ENCODE data around the gene ADARB2. TPM values are rescaled to one million over a fixed set of nuclear protein-coding genes. Genes with fewer than 3 reads are reported as not detected.

ADARB2 gene
- total RNA-seq, 1 donor from 2014 or later = 1.3 TPM

GRCh38 chr10:1686491-1686749 lies 50.9 kb downstream of the ADARB2 start:
- DNase-seq (ENCODE audit: low spot score) = no peak

GRCh38 chr10:1685699-1686490 lies 51.4 kb downstream of the ADARB2 start:
- peak; percentile 17 for DNase-seq (ENCODE audit: low spot score)

GRCh38 chr10:1684991-1685390 lies 52.3 kb downstream of the ADARB2 start:
- no peak for DNase-seq (ENCODE audit: low spot score)

- no peak for DNase-seq (ENCODE audit: low spot score)
Observed at GRCh38 chr10:1683649-1684048, 53.7 kb downstream of the ADARB2 start.

GRCh38 chr10:1679821-1680650 lies 57.3 kb downstream of the ADARB2 start:
- DNase-seq (ENCODE audit: low spot score) = no peak

- no peak for DNase-seq (ENCODE audit: low spot score)
Observed at GRCh38 chr10:1678084-1678483, 59.2 kb downstream of the ADARB2 start.

GRCh38 chr10:1677307-1677939 lies 59.9 kb downstream of the ADARB2 start:
- no peak for DNase-seq (ENCODE audit: low spot score)

GRCh38 chr10:1674501-1674900 lies 62.8 kb downstream of the ADARB2 start:
- DNase-seq (ENCODE audit: low spot score) = no peak

- DNase-seq (ENCODE audit: low spot score) = no peak
Observed at GRCh38 chr10:1673568-1674345, 63.6 kb downstream of the ADARB2 start.

- no peak for DNase-seq (ENCODE audit: low spot score)
Observed at GRCh38 chr10:1672001-1672781, 65.1 kb downstream of the ADARB2 start.

GRCh38 chr10:1671366-1672000 lies 65.8 kb downstream of the ADARB2 start:
- DNase-seq (ENCODE audit: low spot score) = no peak

GRCh38 chr10:1670541-1671365 lies 66.6 kb downstream of the ADARB2 start:
- DNase-seq (ENCODE audit: low spot score) = no peak

GRCh38 chr10:1669433-1669832 lies 67.9 kb downstream of the ADARB2 start:
- DNase-seq (ENCODE audit: low spot score) = no peak

- no peak for DNase-seq (ENCODE audit: low spot score)
Observed at GRCh38 chr10:1668399-1668798, 68.9 kb downstream of the ADARB2 start.

- no peak for DNase-seq (ENCODE audit: low spot score)
Observed at GRCh38 chr10:1667392-1667791, 69.9 kb downstream of the ADARB2 start.

- no peak for DNase-seq (ENCODE audit: low spot score)
Observed at GRCh38 chr10:1666147-1666546, 71.2 kb downstream of the ADARB2 start.

- no peak for DNase-seq (ENCODE audit: low spot score)
Observed at GRCh38 chr10:1665681-1666080, 71.6 kb downstream of the ADARB2 start.

- no peak for DNase-seq (ENCODE audit: low spot score)
Observed at GRCh38 chr10:1665021-1665661, 72.2 kb downstream of the ADARB2 start.

GRCh38 chr10:1664333-1664964 lies 72.9 kb downstream of the ADARB2 start:
- no peak for DNase-seq (ENCODE audit: low spot score)

Data from mucosa of gallbladder (tissue), 1 donor.